Astrocyte of the spinal cord (primary cell): Measurements from ENCODE around the gene TMEM14C.
"Not testable (repeated sequence)": the region's sequence is repeated elsewhere in the genome, so short reads cannot be mapped to it uniquely, and the experiment has no call there.

Experiments
- DNase-seq: peaks from one replicate; pipeline ENCODE4 v3.0.0; 2011; ENCODE audit warnings: low read depth, low spot score
- H3K4me3 ChIP-seq: 2 replicates; pipeline ENCODE4 v1.5.1; 2011; ENCODE audit warnings: low read depth, mild to moderate bottlenecking, low read length, moderate library complexity
- CTCF ChIP-seq: IDR thresholded peaks from 2 replicates; pipeline ENCODE4 v1.5.1; 2012; ENCODE audit warnings: low read depth, mild to moderate bottlenecking, low read length, inconsistent platforms
- in situ Hi-C: cut with HindIII; loops from 2 replicates; pipeline ENCODE4 v1.10.0; 2017; ENCODE audit warnings: low sequenced_read_pairs

Gene TMEM14C

GRCh38 chr6:10695086-10695657, 27.7 kb upstream of the TMEM14C start:
- peak overlapping the region; percentile 95 for H3K4me3 ChIP-seq
- no peak for DNase-seq
- no peak for TF ChIP-seq CTCF
- in situ Hi-C loops = no loop called here

- DNase-seq = no peak
- no peak for TF ChIP-seq CTCF
- in situ Hi-C loops = no loop called here
- no peak overlapping the region for H3K4me3 ChIP-seq
Measured at GRCh38 chr6:10696655-10697054, 26.2 kb upstream of the TMEM14C start.

- in situ Hi-C loops = no loop called here
- TF ChIP-seq CTCF = no peak
- DNase-seq = no peak
Measured at GRCh38 chr6:10713962-10714361, 8.9 kb upstream of the TMEM14C start.

GRCh38 chr6:10719296-10719963, 3.4 kb upstream of the TMEM14C start:
- in situ Hi-C loops = no loop called here
- H3K4me3 ChIP-seq = peak overlapping the region; percentile 44
- peak; percentile 7 for DNase-seq
- TF ChIP-seq CTCF = no peak

More at GRCh38 chr6:10713962-10714361, 8.9 kb upstream of the TMEM14C start:
- no peak overlapping the region for H3K4me3 ChIP-seq

- in situ Hi-C loops = no loop called here
- peak overlapping the region; percentile 44 for H3K4me3 ChIP-seq
- TF ChIP-seq CTCF = no peak
- no peak for DNase-seq
Measured at GRCh38 chr6:10719964-10720264, 3.0 kb upstream of the TMEM14C start.

- in situ Hi-C loops = no loop called here
- peak; percentile 22 for DNase-seq
- H3K4me3 ChIP-seq = peak overlapping the region; percentile 44
- TF ChIP-seq CTCF = no peak
Measured at GRCh38 chr6:10720265-10720959, 2.5 kb upstream of the TMEM14C start.

GRCh38 chr6:10720960-10721849, 1.7 kb upstream of the TMEM14C start:
- in situ Hi-C loops, DNase-seq: not testable (repeated sequence)

More at GRCh38 chr6:10720960-10721849, 1.7 kb upstream of the TMEM14C start:
- peak overlapping the region; percentile 44 for H3K4me3 ChIP-seq
